ENCODE data around the gene CEP112. TPM values are rescaled to one million over a fixed set of nuclear protein-coding genes. Genes with fewer than 3 reads are reported as not detected.
A peak's percentile ranks its signal among the peaks of the same experiment; 100 is the strongest.

The CEP112 gene
- total and polyA plus RNA-seq, 2 of the 13 experiments (the other 11 are each of a cell fraction or from before 2014, with no cell fraction given) = 1.2 to 3.4 TPM

DNA sequence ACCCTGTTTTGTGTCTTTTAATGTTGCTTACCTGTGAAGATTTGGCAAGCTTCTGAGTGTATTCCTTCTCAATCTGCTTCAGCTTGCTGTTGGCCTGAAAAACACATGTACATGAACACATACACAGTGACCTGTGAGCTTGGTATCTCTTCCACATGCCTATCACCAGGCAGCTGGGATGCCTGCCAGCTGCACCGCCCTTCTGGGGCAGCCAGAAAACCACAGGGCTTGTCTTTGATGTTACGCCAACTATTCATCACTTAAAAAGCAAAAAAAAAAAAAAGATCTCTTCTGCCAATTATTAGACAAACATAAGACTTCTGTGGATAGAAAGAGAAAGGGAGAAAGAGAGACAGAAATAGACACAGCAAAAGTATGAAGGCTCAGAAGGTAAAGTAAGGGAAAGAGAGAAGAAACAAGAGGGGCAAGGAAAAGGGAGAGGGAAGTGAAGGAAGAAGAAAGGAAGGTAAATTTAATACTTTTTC is 441.3 kb downstream of the CEP112 start (continued):
- TF ChIP-seq, protein P1, sequence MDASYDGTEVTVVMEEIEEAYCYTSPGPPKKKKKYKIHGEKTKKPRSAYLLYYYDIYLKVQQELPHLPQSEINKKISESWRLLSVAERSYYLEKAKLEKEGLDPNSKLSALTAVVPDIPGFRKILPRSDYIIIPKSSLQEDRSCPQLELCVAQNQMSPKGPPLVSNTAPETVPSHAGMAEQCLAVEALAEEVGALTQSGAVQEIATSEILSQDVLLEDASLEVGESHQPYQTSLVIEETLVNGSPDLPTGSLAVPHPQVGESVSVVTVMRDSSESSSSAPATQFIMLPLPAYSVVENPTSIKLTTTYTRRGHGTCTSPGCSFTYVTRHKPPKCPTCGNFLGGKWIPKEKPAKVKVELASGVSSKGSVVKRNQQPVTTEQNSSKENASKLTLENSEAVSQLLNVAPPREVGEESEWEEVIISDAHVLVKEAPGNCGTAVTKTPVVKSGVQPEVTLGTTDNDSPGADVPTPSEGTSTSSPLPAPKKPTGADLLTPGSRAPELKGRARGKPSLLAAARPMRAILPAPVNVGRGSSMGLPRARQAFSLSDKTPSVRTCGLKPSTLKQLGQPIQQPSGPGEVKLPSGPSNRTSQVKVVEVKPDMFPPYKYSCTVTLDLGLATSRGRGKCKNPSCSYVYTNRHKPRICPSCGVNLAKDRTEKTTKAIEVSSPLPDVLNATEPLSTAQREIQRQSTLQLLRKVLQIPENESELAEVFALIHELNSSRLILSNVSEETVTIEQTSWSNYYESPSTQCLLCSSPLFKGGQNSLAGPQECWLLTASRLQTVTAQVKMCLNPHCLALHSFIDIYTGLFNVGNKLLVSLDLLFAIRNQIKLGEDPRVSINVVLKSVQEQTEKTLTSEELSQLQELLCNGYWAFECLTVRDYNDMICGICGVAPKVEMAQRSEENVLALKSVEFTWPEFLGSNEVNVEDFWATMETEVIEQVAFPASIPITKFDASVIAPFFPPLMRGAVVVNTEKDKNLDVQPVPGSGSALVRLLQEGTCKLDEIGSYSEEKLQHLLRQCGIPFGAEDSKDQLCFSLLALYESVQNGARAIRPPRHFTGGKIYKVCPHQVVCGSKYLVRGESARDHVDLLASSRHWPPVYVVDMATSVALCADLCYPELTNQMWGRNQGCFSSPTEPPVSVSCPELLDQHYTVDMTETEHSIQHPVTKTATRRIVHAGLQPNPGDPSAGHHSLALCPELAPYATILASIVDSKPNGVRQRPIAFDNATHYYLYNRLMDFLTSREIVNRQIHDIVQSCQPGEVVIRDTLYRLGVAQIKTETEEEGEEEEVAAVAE (CRISPR knock-in tag; IDR thresholded peaks at IDR 0.05; ENCODE audit: borderline replicate concordance) = 0 out of 2 replicates have a peak, but pooled peaks have one; percentile 45
- TF ChIP-seq MEIS1 (CRISPR knock-in tag; IDR thresholded peaks at IDR 0.05; ENCODE audit: borderline replicate concordance) (0 out of 2 replicates have a peak, but pooled peaks have one; percentile 39), ELF3 (CRISPR knock-in tag; IDR thresholded peaks at IDR 0.05) (peak; percentile 67), HOMEZ (CRISPR knock-in tag; IDR thresholded peaks at IDR 0.05; ENCODE audit: low read depth) (peak; percentile 41; the same call in 1 of the 2 replicates), ZNF12 (CRISPR knock-in tag; IDR thresholded peaks at IDR 0.05) (peak; percentile 80; the same call in 1 of the 2 replicates), MYC (CRISPR knock-in tag; IDR thresholded peaks at IDR 0.05; ENCODE audit: borderline replicate concordance) (peak; percentile 35; the same call in 1 of the 2 replicates), CHCHD3 (CRISPR knock-in tag; IDR thresholded peaks at IDR 0.05) (no peak), NCOA5 (CRISPR knock-in tag; IDR thresholded peaks at IDR 0.05) (no peak), HIVEP1 (CRISPR knock-in tag; IDR thresholded peaks at IDR 0.05) (no peak), KDM6A (CRISPR knock-in tag; IDR thresholded peaks at IDR 0.05; ENCODE audit: low read depth) (peak; percentile 50; the same call in 1 of the 2 replicates), SIN3A (IDR thresholded peaks at IDR 0.05; ENCODE audit: borderline replicate concordance, low read depth, low read length) (no peak), KAT8 (CRISPR knock-in tag; IDR thresholded peaks at IDR 0.05) (peak; percentile 81), RXRA (CRISPR knock-in tag; IDR thresholded peaks at IDR 0.05) (peak; percentile 76; the same call in 1 of the 2 replicates), NR2F6 (IDR thresholded peaks at IDR 0.05) (peak; percentile 61), NR2F6 (CRISPR knock-in tag; IDR thresholded peaks at IDR 0.05) (peak; percentile 84), ZFP36L2 (CRISPR knock-in tag; IDR thresholded peaks at IDR 0.05) (no peak), ERF (CRISPR knock-in tag; IDR thresholded peaks at IDR 0.05) (peak; percentile 77), XRCC5 (optimal IDR thresholded peaks at IDR 0.05; ENCODE audit: low read length) (peak; percentile 73), CBX5 (CRISPR knock-in tag; IDR thresholded peaks at IDR 0.05; ENCODE audit: borderline replicate concordance) (peak; percentile 76; the same call in 1 of the 2 replicates), ZNF652 (CRISPR knock-in tag; IDR thresholded peaks at IDR 0.05; ENCODE audit: borderline replicate concordance, low read depth) (peak; percentile 60; the same call in 1 of the 2 replicates), GATAD2A (CRISPR knock-in tag; IDR thresholded peaks at IDR 0.05) (peak; percentile 97), ZIK1 (CRISPR knock-in tag; IDR thresholded peaks at IDR 0.05; ENCODE audit: borderline replicate concordance, low read depth) (no peak), PRMT3 (CRISPR knock-in tag; IDR thresholded peaks at IDR 0.05; ENCODE audit: borderline replicate concordance, low read depth) (no peak), SIX4 (CRISPR knock-in tag; IDR thresholded peaks at IDR 0.05) (peak; percentile 67; the same call in 1 of the 2 replicates), SMAD3 (CRISPR knock-in tag; IDR thresholded peaks at IDR 0.05) (peak; percentile 82)

All from HepG2 (cell line).